ENCODE data around the gene INO80.

INO80 gene

DNA sequence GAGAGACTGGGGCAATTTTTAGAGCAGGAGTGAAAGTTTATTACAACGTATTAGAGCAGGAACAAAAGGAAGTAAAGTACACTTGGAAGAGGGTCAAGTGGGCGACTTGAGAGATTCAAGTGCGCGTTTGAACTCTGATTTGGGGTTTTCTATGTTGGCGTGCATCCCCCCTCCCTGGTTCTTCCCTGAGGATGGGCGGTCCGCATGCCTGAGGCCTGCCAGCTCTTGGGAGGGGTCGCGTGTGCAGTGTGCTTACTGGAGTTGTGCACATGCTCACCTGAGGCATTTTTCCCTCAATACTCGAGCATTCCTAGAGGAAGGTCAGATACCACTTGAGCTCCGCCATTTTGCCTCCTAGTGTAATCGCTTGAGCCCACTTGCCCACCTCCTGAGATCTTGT is 173.2 kb downstream of the INO80 start:
- intact Hi-C loops (cut with DNase I), result loop anchor here (5.0 kb wide), 1 partner anchor 79 kb away; no protein-coding TSS in a partner anchor
- no peak for DNase-seq

GRCh38 chr15:40942337-40942854 is 173.7 kb downstream of the INO80 start:
- DNase-seq, result no peak
- intact Hi-C loops (cut with DNase I), result loop anchor here (5.0 kb wide), 1 partner anchor 80 kb away; no protein-coding TSS in a partner anchor

GRCh38 chr15:40941528-40942336 is 174.3 kb downstream of the INO80 start:
- intact Hi-C loops (cut with DNase I), result loop anchor here (5.0 kb wide), 1 partner anchor 81 kb away; no protein-coding TSS in a partner anchor
- DNase-seq, result peak in 39 of 42 donors; percentile 39 to 92 (median 64)

DNA sequence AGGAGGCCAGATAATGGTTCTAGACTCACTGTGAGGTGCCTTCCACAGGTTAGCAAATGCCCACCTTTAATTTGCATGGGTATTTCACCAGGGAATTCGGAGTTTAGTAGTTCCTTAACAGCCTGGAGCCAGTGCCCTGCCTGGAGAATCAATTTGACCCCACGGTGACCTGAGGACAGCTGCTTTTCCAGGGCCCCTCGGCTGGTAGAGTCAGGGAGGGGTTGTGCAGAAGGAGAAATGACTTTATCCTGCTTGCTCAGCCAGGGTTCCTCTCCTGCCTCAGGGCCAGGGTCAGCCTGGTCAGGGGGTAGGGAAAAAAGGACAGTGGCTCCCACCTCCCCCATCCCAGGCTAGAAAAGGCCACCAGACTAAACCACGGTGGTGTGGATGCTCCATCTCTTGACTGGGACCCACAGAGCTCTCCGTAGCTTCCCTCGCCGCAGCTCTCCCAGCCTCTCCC is 175.0 kb downstream of the INO80 start:
- DNase-seq, result no peak
- intact Hi-C loops (cut with DNase I), result loop anchor here (5.0 kb wide), 1 partner anchor 81 kb away; no protein-coding TSS in a partner anchor

DNA sequence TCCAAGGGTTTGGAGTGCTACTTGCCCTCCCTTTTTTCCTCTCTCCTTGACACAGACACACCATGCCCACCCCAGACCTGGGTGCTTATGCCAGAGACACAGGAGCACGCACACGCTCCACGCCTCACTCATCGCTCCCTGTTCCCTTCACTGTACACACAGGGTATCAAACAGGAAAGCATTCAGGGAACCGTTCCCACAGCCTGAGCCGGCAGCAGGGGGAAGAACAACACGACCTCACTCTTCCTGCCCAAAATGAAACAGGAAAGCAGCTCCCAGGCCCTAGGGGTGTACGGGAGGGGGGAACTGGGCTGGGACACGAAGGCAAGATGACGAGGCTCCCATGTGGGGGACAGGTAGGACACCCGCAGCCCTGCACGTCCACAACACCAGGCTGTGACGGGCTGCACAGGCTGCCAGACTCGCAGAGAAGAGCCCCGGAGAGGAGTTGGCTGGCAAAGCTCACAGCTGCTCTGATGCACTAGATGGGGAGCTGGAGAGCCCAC is 175.7 kb downstream of the INO80 start:
- intact Hi-C loops (cut with DNase I), result loop anchor here (5.0 kb wide), 1 partner anchor 82 kb away; no protein-coding TSS in a partner anchor
- DNase-seq, result no peak

- intact Hi-C loops (cut with DNase I), result no loop called here
- peak in 1 of 42 donors; percentile 47 for DNase-seq
Observed at GRCh38 chr15:40938536-40938870, 177.6 kb downstream of the INO80 start.

GRCh38 chr15:40937762-40938535 is 178.1 kb downstream of the INO80 start:
- intact Hi-C loops (cut with DNase I), result no loop called here
- peak in 3 of 42 donors; percentile 12 to 29 (median 28) for DNase-seq

DNA sequence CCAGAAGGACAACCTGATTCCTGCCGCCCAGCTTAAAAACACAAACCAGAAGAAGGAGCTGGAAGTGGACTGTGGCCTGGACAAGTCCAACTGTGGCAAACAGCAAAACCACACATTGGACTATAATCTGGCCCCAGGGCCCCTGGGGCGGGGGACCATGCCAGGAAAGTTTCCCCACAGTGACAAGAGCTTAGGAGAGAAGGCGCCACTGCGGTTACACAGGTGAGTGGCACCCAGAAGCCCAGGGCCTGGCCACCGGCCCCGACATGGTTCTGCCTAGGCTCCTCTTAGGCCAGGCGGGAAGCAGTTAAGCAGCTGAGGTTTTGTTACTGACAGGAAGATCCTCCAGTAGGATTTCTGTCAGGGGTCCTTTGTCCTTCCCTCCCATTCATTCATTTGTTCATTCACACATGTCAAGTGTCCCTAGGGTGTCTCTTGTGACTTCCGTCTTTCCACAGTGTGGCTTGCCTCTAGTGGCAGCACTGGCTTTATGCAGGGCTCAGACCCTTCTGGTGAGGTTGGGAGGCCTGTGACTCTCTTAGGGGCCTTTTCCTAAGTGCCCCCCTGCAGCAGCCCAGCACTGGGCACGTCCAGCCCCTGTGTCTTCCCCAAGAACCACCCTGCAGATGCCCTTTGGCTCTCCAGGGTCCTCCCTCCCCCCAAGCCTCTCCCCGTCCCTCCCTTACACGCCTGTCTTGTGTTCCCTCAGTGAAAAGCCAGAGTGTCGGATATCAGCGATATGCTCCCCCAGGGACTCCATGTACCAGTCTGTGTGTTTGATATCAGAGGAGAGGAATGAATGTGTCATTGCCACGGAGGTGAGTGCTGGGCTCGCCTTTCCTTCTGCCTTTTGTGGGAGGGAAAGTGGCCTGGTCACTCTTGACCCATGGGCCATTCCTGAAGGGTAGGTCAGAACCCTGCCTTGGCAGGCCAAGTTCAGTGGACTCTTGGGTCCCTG is 179.1 kb downstream of the INO80 start:
- intact Hi-C loops (cut with DNase I), result no loop called here
- DNase-seq, result no peak

DNA sequence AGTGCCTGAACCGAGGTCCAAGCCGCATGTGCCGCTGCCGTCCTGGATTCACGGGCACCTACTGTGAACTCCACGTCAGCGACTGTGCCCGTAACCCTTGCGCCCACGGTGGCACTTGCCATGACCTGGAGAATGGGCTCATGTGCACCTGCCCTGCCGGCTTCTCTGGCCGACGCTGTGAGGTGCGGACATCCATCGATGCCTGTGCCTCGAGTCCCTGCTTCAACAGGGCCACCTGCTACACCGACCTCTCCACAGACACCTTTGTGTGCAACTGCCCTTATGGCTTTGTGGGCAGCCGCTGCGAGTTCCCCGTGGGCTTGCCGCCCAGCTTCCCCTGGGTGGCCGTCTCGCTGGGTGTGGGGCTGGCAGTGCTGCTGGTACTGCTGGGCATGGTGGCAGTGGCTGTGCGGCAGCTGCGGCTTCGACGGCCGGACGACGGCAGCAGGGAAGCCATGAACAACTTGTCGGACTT is 179.8 kb downstream of the INO80 start:
- intact Hi-C loops (cut with DNase I), result no loop called here
- DNase-seq, result no peak

- DNase-seq, result no peak
- intact Hi-C loops (cut with DNase I), result no loop called here
Observed at GRCh38 chr15:40934457-40934856, 181.6 kb downstream of the INO80 start.

DNA sequence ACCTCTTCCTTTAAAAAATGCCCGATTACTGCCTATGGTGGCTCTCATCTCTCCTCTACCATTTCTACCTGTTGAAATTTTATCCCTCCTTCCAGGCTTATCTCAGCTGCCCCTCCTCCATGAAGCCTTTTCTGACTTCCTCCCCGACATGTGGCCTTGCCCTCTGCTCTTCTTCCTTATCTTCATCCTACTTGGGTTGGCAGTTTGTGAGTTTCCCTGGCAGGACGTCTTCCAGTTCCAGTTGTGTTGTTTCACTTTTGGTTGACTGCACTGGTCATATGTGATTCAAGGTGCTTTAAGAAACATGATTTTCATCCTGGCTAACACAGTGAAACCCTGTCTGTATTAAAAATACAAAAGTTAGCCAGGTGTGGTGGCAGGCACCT is 182.6 kb downstream of the INO80 start:
- intact Hi-C loops (cut with DNase I), result no loop called here
- no peak for DNase-seq

- intact Hi-C loops (cut with DNase I), result no loop called here
- DNase-seq, result no peak
Observed at GRCh38 chr15:40932649-40933516, 183.2 kb downstream of the INO80 start.

GRCh38 chr15:40932156-40932555 is 183.9 kb downstream of the INO80 start:
- no peak for DNase-seq
- intact Hi-C loops (cut with DNase I), result no loop called here

- intact Hi-C loops (cut with DNase I), result no loop called here
- no peak for DNase-seq
Observed at GRCh38 chr15:40931300-40932142, 184.6 kb downstream of the INO80 start.

GRCh38 chr15:40930430-40931299 is 185.4 kb downstream of the INO80 start:
- intact Hi-C loops (cut with DNase I), result no loop called here
- DNase-seq, result peak in 18 of 42 donors; percentile 16 to 67 (median 40)

Data from head of caudate nucleus (tissue), 42 donors.